ENCODE data around the gene CYP19A1.

CYP19A1 gene

GRCh38 chr15:51227940-51228732 lies 110.3 kb downstream of the CYP19A1 start:
- H3K4me3 ChIP-seq (ENCODE audit: low read depth, low read length): no peak overlapping the region
- no peak for DNase-seq (ENCODE audit: low read depth)
- TF ChIP-seq CTCF (IDR thresholded peaks at IDR 0.05; ENCODE audit: control insufficient read depth, extremely low read depth, insufficient read depth): no peak

GRCh38 chr15:51226576-51227210 lies 111.7 kb downstream of the CYP19A1 start:
- H3K4me3 ChIP-seq (ENCODE audit: low read depth, low read length): no peak overlapping the region
- no peak for TF ChIP-seq CTCF (IDR thresholded peaks at IDR 0.05; ENCODE audit: control insufficient read depth, extremely low read depth, insufficient read depth)
- no peak for DNase-seq (ENCODE audit: low read depth)

GRCh38 chr15:51224428-51224827 lies 114.0 kb downstream of the CYP19A1 start:
- H3K4me3 ChIP-seq (ENCODE audit: low read depth, low read length): no peak overlapping the region
- no peak for DNase-seq (ENCODE audit: low read depth)
- TF ChIP-seq CTCF (IDR thresholded peaks at IDR 0.05; ENCODE audit: control insufficient read depth, extremely low read depth, insufficient read depth): no peak

- no peak for TF ChIP-seq CTCF (IDR thresholded peaks at IDR 0.05; ENCODE audit: control insufficient read depth, extremely low read depth, insufficient read depth)
- DNase-seq (ENCODE audit: low read depth): no peak
- H3K4me3 ChIP-seq (ENCODE audit: low read depth, low read length): no peak overlapping the region
These were observed 114.6 kb downstream of the CYP19A1 start for GRCh38 chr15:51223771-51224229.

DNA sequence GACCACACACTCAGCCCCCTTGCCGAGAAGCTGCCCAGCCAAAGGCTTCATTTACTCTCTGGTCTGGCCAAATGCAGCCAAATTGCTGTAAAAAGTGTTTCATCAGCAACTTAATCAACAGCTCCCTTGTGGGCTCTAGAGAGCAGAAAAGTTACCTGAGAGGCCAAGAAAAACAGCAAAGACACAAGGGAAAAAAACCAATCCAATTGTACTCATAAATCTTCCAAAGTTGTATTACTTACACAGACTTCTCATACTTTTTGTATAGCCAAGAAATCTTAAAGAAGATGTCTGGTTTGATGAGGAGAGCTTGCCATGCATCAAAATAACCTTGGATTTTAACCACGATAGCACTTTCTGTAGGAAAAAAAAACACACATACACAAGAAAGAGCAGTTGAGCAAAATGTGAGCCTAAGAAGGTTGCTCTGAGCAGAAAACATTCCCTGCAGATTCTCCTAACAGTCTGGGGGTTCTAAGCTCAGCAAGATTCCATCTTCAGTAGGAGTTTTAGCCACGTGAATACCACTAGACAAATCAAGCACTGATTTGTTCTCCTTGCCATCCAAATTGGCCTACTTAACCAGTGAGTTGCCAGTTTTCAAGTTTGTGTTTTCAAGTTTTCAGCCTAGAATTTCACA lies 120.0 kb downstream of the CYP19A1 start:
- no peak for TF ChIP-seq CTCF (IDR thresholded peaks at IDR 0.05; ENCODE audit: control insufficient read depth, extremely low read depth, insufficient read depth)
- no peak overlapping the region for H3K4me3 ChIP-seq (ENCODE audit: low read depth, low read length)
- no peak for DNase-seq (ENCODE audit: low read depth)

DNA sequence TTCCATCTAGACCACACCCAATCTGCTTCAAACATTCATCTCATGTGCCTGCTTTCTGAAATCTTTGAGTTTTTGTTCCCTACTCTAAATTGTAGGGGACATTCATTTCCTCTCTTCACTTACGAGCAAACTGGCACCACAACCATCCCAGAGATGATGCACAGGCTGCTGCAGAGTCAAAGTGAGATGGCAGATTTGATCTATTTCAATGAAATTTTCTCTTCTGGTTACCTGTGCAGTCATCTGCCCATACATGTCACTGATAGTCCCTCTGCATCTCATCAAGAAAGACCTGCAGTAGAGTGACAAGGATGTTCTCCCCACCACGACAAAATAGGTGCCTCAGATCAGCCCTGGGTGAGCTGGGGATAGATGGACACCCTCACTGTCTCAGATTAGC lies 125.5 kb downstream of the CYP19A1 start:
- no peak for TF ChIP-seq CTCF (IDR thresholded peaks at IDR 0.05; ENCODE audit: control insufficient read depth, extremely low read depth, insufficient read depth)
- H3K4me3 ChIP-seq (ENCODE audit: low read depth, low read length): no peak overlapping the region
- DNase-seq (ENCODE audit: low read depth): no peak

All from LNCaP clone FGC (cell line).